Measurements from ENCODE around the gene MROH2A. TPM values are rescaled to one million over a fixed set of nuclear protein-coding genes. Genes with fewer than 3 reads are reported as not detected.
"Not testable (repeated sequence)": the region's sequence is repeated elsewhere in the genome, so short reads cannot be mapped to it uniquely, and the experiment has no call there.

Gene MROH2A
- total and polyA plus RNA-seq, 9 of the 15 experiments (the other 6 are each of a cell fraction or from before 2014, with no cell fraction given) = 0.03 TPM; not detected in 8

GRCh38 chr2:233750689-233751088 lies 27.4 kb upstream of the MROH2A start:
- FAIRE-seq; H3K9me1 ChIP-seq (ENCODE audit: control insufficient read depth, insufficient read depth, low read length); H3K79me2 ChIP-seq (ENCODE audit: control insufficient read depth, insufficient read depth, low read length); H2AFZ ChIP-seq (ENCODE audit: low read depth, low read length); H3K4me2 ChIP-seq (ENCODE audit: insufficient read depth, low read length); H4K20me1 ChIP-seq (replicated peaks; ENCODE audit: control insufficient read depth, insufficient read depth, low read length); POLR2A ChIA-PET; BruUV-seq (replicated peaks); ATAC-seq; CTCF ChIA-PET (ENCODE audit: low intra/inter-chr PET ratio); H3K27ac ChIP-seq (ENCODE audit: extremely low read depth, low read depth, low read length); H3K9ac ChIP-seq (ENCODE audit: insufficient read depth in 1 of 2, low read depth in 2 of 2, low read length in 2 of 2); H3K4me3 ChIP-seq; in situ Hi-C loops (cut with MboI); H3K27me3 ChIP-seq (ENCODE audit: control insufficient read depth in 2 of 2, insufficient read depth in 2 of 2, low read length in 2 of 2); H3K36me3 ChIP-seq (ENCODE audit: control insufficient read depth, insufficient read depth, low read length); H3K9me3 ChIP-seq (replicated peaks; ENCODE audit: control insufficient read depth, insufficient read depth, low read depth, low read length); intact Hi-C loops (cut with micrococcal nuclease); H3K4me1 ChIP-seq (replicated peaks in 1 of 2; ENCODE audit: control insufficient read depth in 2 of 2, insufficient read depth in 2 of 2, low read length in 2 of 2); DNase-seq (ENCODE audit: extremely low read depth in 1 of 4, low spot score in 3 of 4): not testable (repeated sequence)
- WGBS (ENCODE audit: insufficient coverage, low coverage, missing lambda C conversion rate) = 0% methylated on average over 2 of the region's 2 CpGs

- not testable (repeated sequence) for H3K4me3 ChIP-seq
Observed at GRCh38 chr2:233751212-233752009, 26.7 kb upstream of the MROH2A start.

More at GRCh38 chr2:233751212-233752009, 26.7 kb upstream of the MROH2A start:
- H4K20me1 ChIP-seq (replicated peaks; ENCODE audit: control insufficient read depth, insufficient read depth, low read length); intact Hi-C loops (cut with micrococcal nuclease); H3K4me2 ChIP-seq (ENCODE audit: insufficient read depth, low read length); H3K27me3 ChIP-seq (ENCODE audit: control insufficient read depth in 2 of 2, insufficient read depth in 2 of 2, low read length in 2 of 2); H3K79me2 ChIP-seq (ENCODE audit: control insufficient read depth, insufficient read depth, low read length); in situ Hi-C loops (cut with MboI); H3K36me3 ChIP-seq (ENCODE audit: control insufficient read depth, insufficient read depth, low read length); DNase-seq (ENCODE audit: extremely low read depth in 1 of 4, low spot score in 3 of 4); H3K9ac ChIP-seq (ENCODE audit: insufficient read depth in 1 of 2, low read depth in 2 of 2, low read length in 2 of 2); H2AFZ ChIP-seq (ENCODE audit: low read depth, low read length); ATAC-seq; CTCF ChIA-PET (ENCODE audit: low intra/inter-chr PET ratio); H3K9me3 ChIP-seq (replicated peaks; ENCODE audit: control insufficient read depth, insufficient read depth, low read depth, low read length); POLR2A ChIA-PET; H3K9me1 ChIP-seq (ENCODE audit: control insufficient read depth, insufficient read depth, low read length); FAIRE-seq; H3K27ac ChIP-seq (ENCODE audit: extremely low read depth, low read depth, low read length); H3K4me1 ChIP-seq (replicated peaks in 1 of 2; ENCODE audit: control insufficient read depth in 2 of 2, insufficient read depth in 2 of 2, low read length in 2 of 2); BruUV-seq (replicated peaks): not testable (repeated sequence)
- WGBS (ENCODE audit: insufficient coverage, low coverage, missing lambda C conversion rate) = 0% methylated on average over 2 of the region's 2 CpGs
